ENCODE data around the gene MYO7B. TPM values are rescaled to one million over a fixed set of nuclear protein-coding genes. Genes with fewer than 3 reads are reported as not detected.

The MYO7B gene
- total RNA-seq, 4 donors from 2014 or later, result 2.3 to 13.0 (median 4.8) TPM

- WGBS, 2 donors, result 90 to 91% methylated on average over 11 of the region's 11 CpGs
- no peak overlapping the region for H3K4me3 ChIP-seq (ENCODE audit: low read depth, poor library complexity, severe bottlenecking)
- TF ChIP-seq POLR2A (IDR thresholded peaks at IDR 0.05), result no peak
- DNase-seq (ENCODE audit: low spot score in 2 of 2), result peak in 1 of 2 donors; percentile 80
- intact Hi-C loops (cut with DNase I; ENCODE audit: low total_unique reads), result no loop called here
Measured at GRCh38 chr2:127564429-127565260, 29.2 kb downstream of the MYO7B start.

GRCh38 chr2:127565261-127566138 lies 30.0 kb downstream of the MYO7B start:
- WGBS, 2 donors, result 94% methylated on average over 12 of the region's 12 CpGs
- TF ChIP-seq CTCF (IDR thresholded peaks at IDR 0.05) (no peak), POLR2A (IDR thresholded peaks at IDR 0.05) (no peak)

GRCh38 chr2:127566139-127566417 lies 30.6 kb downstream of the MYO7B start:
- intact Hi-C loops (cut with DNase I; ENCODE audit: low total_unique reads), result no loop called here
- no peak overlapping the region for H3K4me3 ChIP-seq (ENCODE audit: low read depth, poor library complexity, severe bottlenecking)
- DNase-seq (ENCODE audit: low spot score in 2 of 2), result peak in 1 of 2 donors; percentile 37
- TF ChIP-seq CTCF (IDR thresholded peaks at IDR 0.05), result no peak
- no peak for TF ChIP-seq POLR2A (IDR thresholded peaks at IDR 0.05)
- WGBS, 2 donors, result 97 to 98% methylated on average over 4 to 5 of the region's 5 CpGs

More at GRCh38 chr2:127565261-127566138, 30.0 kb downstream of the MYO7B start:
- peak in 1 of 2 donors; percentile 57 for DNase-seq (ENCODE audit: low spot score in 2 of 2)
- intact Hi-C loops (cut with DNase I; ENCODE audit: low total_unique reads), result no loop called here
- no peak overlapping the region for H3K4me3 ChIP-seq (ENCODE audit: low read depth, poor library complexity, severe bottlenecking)

GRCh38 chr2:127566576-127566975 lies 31.1 kb downstream of the MYO7B start:
- DNase-seq (ENCODE audit: low spot score in 2 of 2), result peak in 1 of 2 donors; percentile 78
- intact Hi-C loops (cut with DNase I; ENCODE audit: low total_unique reads), result no loop called here
- no peak overlapping the region for H3K4me3 ChIP-seq (ENCODE audit: low read depth, poor library complexity, severe bottlenecking)
- WGBS, 2 donors, result 85 to 94% methylated on average over 10 of the region's 10 CpGs
- no peak for TF ChIP-seq POLR2A (IDR thresholded peaks at IDR 0.05)
- no peak for TF ChIP-seq CTCF (IDR thresholded peaks at IDR 0.05)

GRCh38 chr2:127567351-127567854 lies 31.9 kb downstream of the MYO7B start:
- 83 to 93% methylated on average over 5 of the region's 5 CpGs for WGBS, 2 donors
- intact Hi-C loops (cut with DNase I; ENCODE audit: low total_unique reads), result no loop called here
- H3K4me3 ChIP-seq (ENCODE audit: low read depth, poor library complexity, severe bottlenecking), result no peak overlapping the region
- DNase-seq (ENCODE audit: low spot score in 2 of 2), result peak in 1 of 2 donors; percentile 66
- TF ChIP-seq CTCF (IDR thresholded peaks at IDR 0.05) (no peak), POLR2A (IDR thresholded peaks at IDR 0.05) (no peak)

GRCh38 chr2:127568128-127568527 lies 32.6 kb downstream of the MYO7B start:
- no peak for TF ChIP-seq POLR2A (IDR thresholded peaks at IDR 0.05)
- 88 to 91% methylated on average over 6 of the region's 6 CpGs for WGBS, 2 donors
- peak in 1 of 2 donors; percentile 62 for DNase-seq (ENCODE audit: low spot score in 2 of 2)
- no peak overlapping the region for H3K4me3 ChIP-seq (ENCODE audit: low read depth, poor library complexity, severe bottlenecking)
- intact Hi-C loops (cut with DNase I; ENCODE audit: low total_unique reads), result no loop called here

Data from lower leg skin (tissue), 4 donors.